Measurements from ENCODE around the gene CMC2.

The CMC2 gene

DNA sequence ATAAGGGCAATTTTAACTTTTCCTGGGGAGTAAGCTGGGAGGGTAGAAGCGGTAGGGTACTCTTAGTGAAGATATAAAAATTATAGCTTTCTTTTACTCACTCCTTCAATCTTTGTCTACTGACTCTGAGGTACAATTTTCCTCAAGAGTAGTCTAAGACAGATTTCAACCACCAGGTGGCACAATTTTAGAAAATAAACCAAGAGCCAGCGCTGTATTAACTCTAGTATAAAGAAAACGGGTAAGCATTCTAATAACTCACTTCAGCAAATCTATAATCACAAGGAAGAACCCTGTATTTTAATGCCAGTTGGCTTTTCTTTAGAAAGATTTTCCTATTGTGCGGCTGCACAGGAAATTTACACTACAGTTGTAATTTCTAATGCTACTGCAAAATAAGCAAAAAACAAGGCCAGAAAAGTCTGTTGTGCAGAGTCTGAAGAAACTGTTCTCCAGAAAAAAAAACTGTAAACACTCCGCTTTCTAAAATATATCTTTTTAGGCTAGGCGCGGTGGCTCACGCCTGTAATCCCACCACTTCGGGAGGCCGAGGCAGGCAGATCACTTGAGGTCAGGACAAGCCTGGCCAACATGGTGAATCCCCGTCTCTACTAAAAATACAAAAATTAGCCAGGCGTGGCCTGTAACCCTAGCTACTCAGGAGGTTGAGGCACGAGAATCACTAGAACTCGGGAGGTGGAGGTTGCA, 1.9 kb downstream of the CMC2 start:
- POLR2A ChIA-PET = no interaction called here
- 0 out of 2 replicates have a peak, but pooled peaks cover 3% of the 10 kb centered on the region for H3K4me1 ChIP-seq (ENCODE audit: control insufficient read depth, insufficient read depth, low read length)
- CTCF ChIA-PET = interaction anchor here (0.5 to 3.0 kb wide), 21 partner anchors 8 to 1067 kb away, joined by 3 to 13 read pairs (median 4); partner anchors contain the start of gene ATMIN

DNA sequence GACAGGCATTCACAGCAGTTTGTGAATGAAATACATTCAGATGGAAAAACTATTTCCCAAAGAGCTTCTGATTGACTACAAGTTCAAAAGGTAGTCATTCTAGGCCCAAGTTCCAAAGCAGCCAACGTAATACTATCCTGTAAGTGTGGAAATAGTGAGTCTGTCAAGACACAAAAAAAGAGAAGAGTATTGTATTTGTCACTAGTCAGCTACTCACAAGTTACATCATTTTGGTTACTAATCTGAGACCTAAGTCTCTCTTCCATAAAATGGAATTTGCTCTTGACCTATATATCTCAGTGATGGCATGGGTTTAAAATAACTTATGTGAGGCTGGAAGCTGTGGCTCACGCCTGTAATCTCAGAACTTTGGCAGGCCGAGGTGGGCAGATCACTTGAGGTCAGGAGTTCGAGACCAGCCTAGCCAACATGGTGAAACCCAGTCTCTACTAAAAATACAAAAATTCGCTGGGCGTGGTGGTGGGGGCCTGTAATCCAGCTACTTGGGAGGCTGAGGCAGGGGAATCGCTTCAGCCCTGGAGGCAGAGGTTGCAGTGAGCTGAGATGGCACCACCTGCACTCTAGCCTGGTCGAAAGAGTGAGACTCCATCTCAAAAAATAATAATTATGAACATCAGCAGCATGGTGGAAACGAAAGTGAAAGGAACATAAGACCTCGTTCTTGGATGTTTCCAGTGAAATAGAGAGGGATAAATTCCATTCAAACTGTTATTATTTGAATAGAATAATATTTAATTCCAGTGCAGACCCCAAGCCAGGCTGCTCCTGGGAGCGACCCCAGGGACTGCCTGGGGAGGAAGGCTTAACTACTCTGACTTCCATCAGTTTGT, 2.9 kb downstream of the CMC2 start:
- Histone ChIP-seq H3K27ac (ENCODE audit: extremely low read depth, low read depth, low read length) (no peak overlapping the region), H3K4me3 (ENCODE audit: low read depth, low read length) (no peak overlapping the region), H3K36me3 (ENCODE audit: control insufficient read depth in 2 of 2, insufficient read depth in 1 of 2, low read length in 2 of 2) (no peaks in the 10 kb centered on the region), H3K9me3 (ENCODE audit: control insufficient read depth, insufficient read depth, low read depth, low read length) (no peaks in the 10 kb centered on the region), H3K4me1 (ENCODE audit: control insufficient read depth, insufficient read depth, low read length) (0 out of 2 replicates have a peak, but pooled peaks cover 3% of the 10 kb centered on the region)
- POLR2A ChIA-PET = no interaction called here
- CTCF ChIA-PET = interaction anchor here (0.5 to 3.0 kb wide), 17 partner anchors 9 to 1066 kb away, joined by 3 to 13 read pairs (median 4); partner anchors contain the start of gene ATMIN
- TF ChIP-seq ZNF157 (tag by site-specific recombination; IDR thresholded peaks at IDR 0.05) (no peak), ZNF148 (tag by site-specific recombination; IDR thresholded peaks at IDR 0.05; ENCODE audit: borderline replicate concordance) (no peak), ZNF585B (tag by site-specific recombination; IDR thresholded peaks at IDR 0.05) (no peak), ZNF302 (tag by site-specific recombination; IDR thresholded peaks at IDR 0.05; ENCODE audit: low read depth) (no peak), ZNF26 (tag by site-specific recombination; IDR thresholded peaks at IDR 0.05) (no peak), PRDM6 (tag by site-specific recombination; IDR thresholded peaks at IDR 0.05) (peak; percentile 61), ZFP41 (tag by site-specific recombination; IDR thresholded peaks at IDR 0.05; ENCODE audit: borderline replicate concordance) (no peak), ZNF112 (tag by site-specific recombination; IDR thresholded peaks at IDR 0.05) (no peak)
- TF ChIP-seq, protein P1, sequence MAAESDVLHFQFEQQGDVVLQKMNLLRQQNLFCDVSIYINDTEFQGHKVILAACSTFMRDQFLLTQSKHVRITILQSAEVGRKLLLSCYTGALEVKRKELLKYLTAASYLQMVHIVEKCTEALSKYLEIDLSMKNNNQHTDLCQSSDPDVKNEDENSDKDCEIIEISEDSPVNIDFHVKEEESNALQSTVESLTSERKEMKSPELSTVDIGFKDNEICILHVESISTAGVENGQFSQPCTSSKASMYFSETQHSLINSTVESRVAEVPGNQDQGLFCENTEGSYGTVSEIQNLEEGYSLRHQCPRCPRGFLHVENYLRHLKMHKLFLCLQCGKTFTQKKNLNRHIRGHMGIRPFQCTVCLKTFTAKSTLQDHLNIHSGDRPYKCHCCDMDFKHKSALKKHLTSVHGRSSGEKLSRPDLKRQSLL (tag by site-specific recombination; IDR thresholded peaks at IDR 0.05) = no peak
- TF ChIP-seq, protein P2, sequence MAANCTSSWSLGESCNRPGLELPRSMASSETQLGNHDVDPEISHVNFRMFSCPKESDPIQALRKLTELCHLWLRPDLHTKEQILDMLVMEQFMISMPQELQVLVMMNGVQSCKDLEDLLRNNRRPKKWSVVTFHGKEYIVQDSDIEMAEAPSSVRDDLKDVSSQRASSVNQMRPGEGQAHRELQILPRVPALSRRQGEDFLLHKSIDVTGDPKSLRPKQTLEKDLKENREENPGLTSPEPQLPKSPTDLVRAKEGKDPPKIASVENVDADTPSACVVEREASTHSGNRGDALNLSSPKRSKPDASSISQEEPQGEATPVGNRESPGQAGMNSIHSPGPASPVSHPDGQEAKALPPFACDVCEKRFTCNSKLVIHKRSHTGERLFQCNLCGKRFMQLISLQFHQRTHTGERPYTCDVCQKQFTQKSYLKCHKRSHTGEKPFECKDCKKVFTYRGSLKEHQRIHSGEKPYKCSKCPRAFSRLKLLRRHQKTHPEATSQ (tag by site-specific recombination; IDR thresholded peaks at IDR 0.05) = no peak

More for the DNA sequence above, 1.9 kb downstream of the CMC2 start:
- peak overlapping the region; percentile 18 for H3K4me3 ChIP-seq (ENCODE audit: low read depth, low read length)
- H3K27ac ChIP-seq (ENCODE audit: extremely low read depth, low read depth, low read length) = no peak overlapping the region
- peaks cover 0 to 4% of the 10 kb centered on the region in 2 experiments; a peak in 1 of 3 replicates for H3K36me3 ChIP-seq (ENCODE audit: control insufficient read depth in 2 of 2, insufficient read depth in 1 of 2, low read length in 2 of 2)
- TF ChIP-seq ZSCAN16 (tag by site-specific recombination; IDR thresholded peaks at IDR 0.05) (no peak), ZNF423 (tag by site-specific recombination; IDR thresholded peaks at IDR 0.05) (no peak), ZNF48 (tag by site-specific recombination; IDR thresholded peaks at IDR 0.05) (no peak), ZNF660 (tag by site-specific recombination; IDR thresholded peaks at IDR 0.05) (peak; percentile 41; the same call in 1 of the 2 replicates), ZBTB1 (tag by site-specific recombination; IDR thresholded peaks at IDR 0.05) (no peak), HOXD13 (CRISPR knock-in tag; IDR thresholded peaks at IDR 0.05; ENCODE audit: borderline replicate concordance) (no peak), ZNF830 (tag by site-specific recombination; IDR thresholded peaks at IDR 0.05; ENCODE audit: low read depth) (no peak), ZNF571 (tag by site-specific recombination; IDR thresholded peaks at IDR 0.05) (no peak), ZNF501 (tag by site-specific recombination; IDR thresholded peaks at IDR 0.05) (no peak), ZBTB20 (tag by site-specific recombination; IDR thresholded peaks at IDR 0.05) (peak; percentile 17; the same call in 1 of the 2 replicates), ZNF366 (tag by site-specific recombination; conservative IDR thresholded peaks at IDR 0.05) (0 out of 2 replicates have a peak, but pooled peaks have one; percentile 35), ZNF600 (tag by site-specific recombination; IDR thresholded peaks at IDR 0.05) (no peak), ZNF24 (tag by site-specific recombination; IDR thresholded peaks at IDR 0.05) (no peak), ZNF626 (tag by site-specific recombination; IDR thresholded peaks at IDR 0.05) (no peak), ZNF654 (tag by site-specific recombination; IDR thresholded peaks at IDR 0.05; ENCODE audit: low read depth) (peak; percentile 27; the same call in 1 of the 2 replicates), ZNF530 (tag by site-specific recombination; IDR thresholded peaks at IDR 0.05; ENCODE audit: low read depth) (no peak)
- TF ChIP-seq, protein P3, sequence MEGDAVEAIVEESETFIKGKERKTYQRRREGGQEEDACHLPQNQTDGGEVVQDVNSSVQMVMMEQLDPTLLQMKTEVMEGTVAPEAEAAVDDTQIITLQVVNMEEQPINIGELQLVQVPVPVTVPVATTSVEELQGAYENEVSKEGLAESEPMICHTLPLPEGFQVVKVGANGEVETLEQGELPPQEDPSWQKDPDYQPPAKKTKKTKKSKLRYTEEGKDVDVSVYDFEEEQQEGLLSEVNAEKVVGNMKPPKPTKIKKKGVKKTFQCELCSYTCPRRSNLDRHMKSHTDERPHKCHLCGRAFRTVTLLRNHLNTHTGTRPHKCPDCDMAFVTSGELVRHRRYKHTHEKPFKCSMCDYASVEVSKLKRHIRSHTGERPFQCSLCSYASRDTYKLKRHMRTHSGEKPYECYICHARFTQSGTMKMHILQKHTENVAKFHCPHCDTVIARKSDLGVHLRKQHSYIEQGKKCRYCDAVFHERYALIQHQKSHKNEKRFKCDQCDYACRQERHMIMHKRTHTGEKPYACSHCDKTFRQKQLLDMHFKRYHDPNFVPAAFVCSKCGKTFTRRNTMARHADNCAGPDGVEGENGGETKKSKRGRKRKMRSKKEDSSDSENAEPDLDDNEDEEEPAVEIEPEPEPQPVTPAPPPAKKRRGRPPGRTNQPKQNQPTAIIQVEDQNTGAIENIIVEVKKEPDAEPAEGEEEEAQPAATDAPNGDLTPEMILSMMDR (tag by site-specific recombination; IDR thresholded peaks at IDR 0.05) = peak; percentile 23; the same call in 1 of the 2 replicates
- TF ChIP-seq, protein P4, sequence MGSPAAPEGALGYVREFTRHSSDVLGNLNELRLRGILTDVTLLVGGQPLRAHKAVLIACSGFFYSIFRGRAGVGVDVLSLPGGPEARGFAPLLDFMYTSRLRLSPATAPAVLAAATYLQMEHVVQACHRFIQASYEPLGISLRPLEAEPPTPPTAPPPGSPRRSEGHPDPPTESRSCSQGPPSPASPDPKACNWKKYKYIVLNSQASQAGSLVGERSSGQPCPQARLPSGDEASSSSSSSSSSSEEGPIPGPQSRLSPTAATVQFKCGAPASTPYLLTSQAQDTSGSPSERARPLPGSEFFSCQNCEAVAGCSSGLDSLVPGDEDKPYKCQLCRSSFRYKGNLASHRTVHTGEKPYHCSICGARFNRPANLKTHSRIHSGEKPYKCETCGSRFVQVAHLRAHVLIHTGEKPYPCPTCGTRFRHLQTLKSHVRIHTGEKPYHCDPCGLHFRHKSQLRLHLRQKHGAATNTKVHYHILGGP (tag by site-specific recombination; IDR thresholded peaks at IDR 0.05) = peak; percentile 86
- no peaks in the 10 kb centered on the region for H3K9me3 ChIP-seq (ENCODE audit: control insufficient read depth, insufficient read depth, low read depth, low read length)
